ENCODE results near the gene NEURL1B. TPM values are rescaled to one million over a fixed set of nuclear protein-coding genes. Genes with fewer than 3 reads are reported as not detected.

NEURL1B gene
- total RNA-seq, 1 experiment from 2014 or later = 2.8 TPM

- Mint-ChIP-seq H3K27ac (ENCODE audit: unreplicated experiment) (no peak overlapping the region), H3K4me3 (ENCODE audit: low read depth, unreplicated experiment) (no peak overlapping the region), H3K36me3 (ENCODE audit: insufficient read depth, unreplicated experiment) (no peaks in the 10 kb centered on the region), H3K27me3 (ENCODE audit: unreplicated experiment) (peaks cover 13% of the 10 kb centered on the region), H3K4me1 (ENCODE audit: low read depth, unreplicated experiment) (peaks cover 12% of the 10 kb centered on the region), H3K9me3 (ENCODE audit: low read depth, unreplicated experiment) (no peaks in the 10 kb centered on the region)
- intact Hi-C loops (cut with micrococcal nuclease; ENCODE audit: unreplicated experiment) = no loop called here
- CTCF ChIA-PET = no interaction called here
- no peak for TF ChIP-seq CTCF (IDR thresholded peaks at IDR 0.05; ENCODE audit: unreplicated experiment)
- no TSS peak for BruUV-seq (replicated peaks)
- DNase-seq = no peak
These were observed 80.6 kb downstream of the NEURL1B start for GRCh38 chr5:172721455-172722326.

GRCh38 chr5:172722327-172722815, 81.3 kb downstream of the NEURL1B start:
- Mint-ChIP-seq H3K36me3 (ENCODE audit: insufficient read depth, unreplicated experiment) (no peaks in the 10 kb centered on the region), H3K4me3 (ENCODE audit: low read depth, unreplicated experiment) (no peak overlapping the region), H3K27ac (ENCODE audit: unreplicated experiment) (no peak overlapping the region), H3K4me1 (ENCODE audit: low read depth, unreplicated experiment) (peaks cover 12% of the 10 kb centered on the region), H3K9me3 (ENCODE audit: low read depth, unreplicated experiment) (no peaks in the 10 kb centered on the region), H3K27me3 (ENCODE audit: unreplicated experiment) (peaks cover 13% of the 10 kb centered on the region)
- TF ChIP-seq CTCF (IDR thresholded peaks at IDR 0.05; ENCODE audit: unreplicated experiment) = no peak
- CTCF ChIA-PET = no interaction called here
- DNase-seq = no peak
- intact Hi-C loops (cut with micrococcal nuclease; ENCODE audit: unreplicated experiment) = no loop called here
- BruUV-seq (replicated peaks) = no TSS peak

- DNase-seq = no peak
- no peaks in the 10 kb centered on the region for H3K36me3 Mint-ChIP-seq (ENCODE audit: insufficient read depth, unreplicated experiment)
- no TSS peak for BruUV-seq (replicated peaks)
- no peak for TF ChIP-seq CTCF (IDR thresholded peaks at IDR 0.05; ENCODE audit: unreplicated experiment)
- no peak overlapping the region for H3K27ac Mint-ChIP-seq (ENCODE audit: unreplicated experiment)
- H3K27me3 Mint-ChIP-seq (ENCODE audit: unreplicated experiment) = peaks cover 13% of the 10 kb centered on the region
- no peaks in the 10 kb centered on the region for H3K9me3 Mint-ChIP-seq (ENCODE audit: low read depth, unreplicated experiment)
- CTCF ChIA-PET = interaction anchor here (1.0 to 1.6 kb wide), 3 partner anchors 10 to 217 kb away, joined by 3 to 6 read pairs (median 3); no protein-coding TSS in a partner anchor
- peaks cover 12% of the 10 kb centered on the region for H3K4me1 Mint-ChIP-seq (ENCODE audit: low read depth, unreplicated experiment)
- H3K4me3 Mint-ChIP-seq (ENCODE audit: low read depth, unreplicated experiment) = no peak overlapping the region
- intact Hi-C loops (cut with micrococcal nuclease; ENCODE audit: unreplicated experiment) = no loop called here
These were observed 82.4 kb downstream of the NEURL1B start for GRCh38 chr5:172723508-172723907.

- intact Hi-C loops (cut with micrococcal nuclease; ENCODE audit: unreplicated experiment) = no loop called here
- Mint-ChIP-seq H3K4me3 (ENCODE audit: low read depth, unreplicated experiment) (no peak overlapping the region), H3K9me3 (ENCODE audit: low read depth, unreplicated experiment) (no peaks in the 10 kb centered on the region), H3K36me3 (ENCODE audit: insufficient read depth, unreplicated experiment) (no peaks in the 10 kb centered on the region), H3K27ac (ENCODE audit: unreplicated experiment) (no peak overlapping the region), H3K27me3 (ENCODE audit: unreplicated experiment) (peaks cover 13% of the 10 kb centered on the region), H3K4me1 (ENCODE audit: low read depth, unreplicated experiment) (peaks cover 12% of the 10 kb centered on the region)
- no peak for TF ChIP-seq CTCF (IDR thresholded peaks at IDR 0.05; ENCODE audit: unreplicated experiment)
- BruUV-seq (replicated peaks) = no TSS peak
- DNase-seq = no peak
- CTCF ChIA-PET = interaction anchor here (1.1 to 1.6 kb wide), 6 partner anchors 9 to 208 kb away, joined by 3 to 12 read pairs (median 3); no protein-coding TSS in a partner anchor
These were observed 83.5 kb downstream of the NEURL1B start for GRCh38 chr5:172724242-172725183.

All from Calu3 (cell line).